ENCODE results near the gene NIPAL4. TPM values are rescaled to one million over a fixed set of nuclear protein-coding genes. Genes with fewer than 3 reads are reported as not detected.
"Not testable (repeated sequence)": the region's sequence is repeated elsewhere in the genome, so short reads cannot be mapped to it uniquely, and the experiment has no call there.

Gene NIPAL4
- 1 to 10 TPM in 3 of 10 donors, under 1 TPM in 7; 0.05 to 1.5 (median 0.34) TPM for polyA plus RNA-seq (ENCODE audit: insufficient read length in 10 of 10)
- long read RNA-seq, donor 1: 0 reads
- long read RNA-seq, donor 2: 0 reads
- long read RNA-seq, donor 3: 0 reads
- long read RNA-seq, donor 4: 0 reads
- long read RNA-seq, donor 5: 0 reads
- long read RNA-seq, donor 6: 0 reads
- long read RNA-seq, donor 7: 0 reads
- long read RNA-seq, donor 8: 0 reads
- long read RNA-seq, donor 9: 0 reads

DNA sequence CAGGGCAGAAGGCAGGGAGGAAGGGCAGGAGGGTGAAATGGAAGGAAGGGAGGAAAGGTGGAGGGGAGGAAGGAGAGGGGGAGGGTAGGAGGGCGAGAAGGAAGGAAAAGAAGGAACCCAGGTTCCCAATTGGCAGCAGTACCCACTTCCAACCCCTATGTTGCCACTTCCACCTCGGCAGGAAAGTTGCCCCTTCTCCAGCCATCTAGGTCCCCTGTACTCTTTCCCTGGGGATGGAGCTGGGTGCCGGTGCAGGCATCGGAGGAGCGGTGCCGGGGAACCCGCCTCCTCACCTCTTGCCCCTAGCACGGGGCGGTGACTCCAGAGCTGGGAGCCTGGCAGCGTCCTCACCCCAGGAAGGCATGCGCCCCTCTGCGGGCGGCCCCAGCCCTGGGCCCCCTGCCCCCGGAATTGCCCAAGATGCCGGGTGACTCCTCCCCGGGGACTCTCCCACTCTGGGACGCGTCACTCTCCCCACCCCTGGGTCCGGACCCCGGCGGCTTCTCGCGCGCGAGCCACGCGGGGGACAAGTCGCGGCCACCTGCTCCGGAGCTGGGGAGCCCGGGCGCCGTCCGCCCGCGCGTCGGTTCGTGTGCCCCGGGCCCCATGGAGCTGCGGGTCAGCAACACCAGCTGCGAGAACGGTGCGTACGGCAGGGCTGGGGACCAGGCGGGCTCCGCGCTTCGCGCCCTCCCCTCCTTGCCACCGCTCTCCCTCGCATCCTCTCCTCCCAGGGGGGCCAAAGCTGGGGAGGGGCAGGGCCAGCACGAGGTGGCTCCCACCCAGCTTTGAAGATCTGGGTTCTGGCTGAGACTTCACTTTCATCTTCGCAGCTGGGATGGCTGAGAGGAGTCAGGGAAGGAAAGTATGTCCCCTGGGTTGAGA lies at the start of gene NIPAL4:
NIPAL4 (plus strand) TSS at position 499 of the 885 bp plus-strand sequence; CDS start at position 607, 108 bp downstream.
- DNase-seq: peak in 1 of 3 donors; percentile 48

DNA sequence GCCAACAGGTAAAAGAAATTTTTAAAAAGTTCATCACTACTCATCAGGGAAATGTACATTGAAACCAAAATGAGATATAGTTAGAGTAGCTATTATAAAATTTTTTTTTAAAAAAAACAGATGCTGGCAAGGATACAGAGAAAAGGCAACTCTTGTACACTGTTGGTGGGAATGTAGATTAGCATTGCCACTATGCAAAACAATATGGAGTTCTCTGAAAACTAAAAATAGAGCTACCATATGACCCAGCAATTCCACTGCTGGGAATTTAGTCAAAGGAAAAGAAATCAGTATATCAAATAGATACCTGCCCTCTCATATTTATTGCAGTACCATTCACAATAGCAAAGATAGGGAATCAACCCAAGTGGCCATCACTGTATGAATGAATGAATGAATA lies 44.2 kb upstream of the NIPAL4 start:
- DNase-seq: no peak

DNA sequence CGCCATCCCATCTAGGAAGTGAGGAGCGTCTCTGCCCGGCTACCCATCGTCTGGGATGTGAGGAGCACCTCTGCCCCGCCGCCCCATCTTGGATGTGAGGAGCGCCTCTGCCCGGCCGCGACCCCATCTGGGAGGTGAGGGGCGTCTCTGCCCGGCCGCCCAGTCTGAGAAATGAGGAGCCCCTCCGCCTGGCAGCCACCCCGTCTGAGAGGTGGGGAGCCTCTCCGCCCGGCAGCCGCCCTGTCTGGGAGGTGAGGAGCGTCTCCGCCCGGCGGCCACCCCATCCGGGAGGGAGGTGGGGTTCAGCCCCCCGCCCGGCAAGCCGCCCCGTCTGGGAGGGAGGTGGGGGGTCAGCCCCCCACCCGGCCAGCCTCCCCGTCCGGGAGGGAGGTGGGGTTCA lies 40.5 kb upstream of the NIPAL4 start:
- DNase-seq: not testable (repeated sequence)

DNA sequence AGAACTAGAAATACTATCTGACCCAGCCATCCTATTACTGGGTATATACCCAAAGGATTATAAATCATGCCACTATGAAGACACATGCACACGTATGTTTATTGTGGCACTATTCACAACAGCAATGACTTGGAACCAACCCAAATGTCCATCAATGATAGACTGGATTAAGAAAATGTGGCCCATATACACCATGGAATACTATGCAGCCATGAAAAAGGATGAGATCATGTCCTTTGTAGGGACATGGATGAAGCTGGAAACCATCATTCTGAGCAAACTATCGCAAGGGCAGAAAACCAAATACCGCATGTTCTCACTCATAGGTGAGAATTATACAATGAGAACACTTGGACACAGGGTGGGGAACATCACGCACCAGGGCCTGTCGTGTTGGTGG lies 30.1 kb upstream of the NIPAL4 start:
- DNase-seq: not testable (repeated sequence)

DNA sequence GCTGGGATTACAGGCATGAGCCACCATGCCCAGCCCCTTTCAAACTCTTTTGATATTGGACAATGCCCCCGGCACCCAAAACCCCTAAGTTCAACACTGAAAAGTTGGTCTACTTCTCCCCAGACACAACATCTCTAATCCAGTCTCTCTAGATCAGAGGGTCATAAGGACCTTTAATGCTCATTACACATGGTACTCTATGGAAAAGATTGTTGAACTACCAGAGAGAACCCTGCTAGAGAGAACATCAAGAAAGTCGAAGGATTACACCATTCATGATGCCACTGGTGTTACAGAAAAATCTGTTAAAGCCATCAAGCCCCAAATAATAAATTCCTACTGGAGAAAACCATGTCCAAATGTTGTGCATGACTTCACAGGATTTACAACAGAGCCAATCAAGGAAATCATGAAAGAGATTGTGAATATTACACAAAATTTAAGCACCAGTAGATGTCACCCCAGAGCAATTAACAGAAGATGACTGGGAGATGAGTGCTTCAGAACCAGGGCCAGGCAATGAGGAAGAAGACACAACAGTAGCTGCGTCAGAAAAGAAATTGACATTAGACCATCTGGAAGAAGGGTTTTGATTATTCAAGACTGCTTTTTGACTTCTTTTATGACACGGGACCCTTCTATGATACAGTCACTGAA lies 28.3 kb upstream of the NIPAL4 start:
- peak; percentile 53 to 78 (median 68) for DNase-seq

DNA sequence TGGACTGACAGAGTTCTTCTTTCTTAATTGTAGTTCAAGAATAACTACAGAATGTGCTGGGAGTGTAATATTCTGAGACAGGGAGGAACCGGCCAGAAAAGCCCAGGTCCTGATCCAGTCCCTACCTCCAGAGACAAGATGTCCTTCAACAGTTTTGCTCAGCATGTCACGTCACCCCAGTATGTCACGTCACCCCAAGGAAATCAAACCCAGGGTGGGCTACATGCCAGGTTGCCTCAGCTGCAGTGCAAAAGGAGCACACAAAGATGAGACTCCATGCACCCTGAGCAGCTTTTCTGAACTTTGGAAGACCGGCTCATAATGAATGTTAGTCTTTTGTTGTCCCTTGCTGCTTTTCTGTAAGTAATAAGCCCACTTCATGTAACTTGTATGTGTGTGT lies 25.9 kb upstream of the NIPAL4 start:
- no peak for DNase-seq

DNA sequence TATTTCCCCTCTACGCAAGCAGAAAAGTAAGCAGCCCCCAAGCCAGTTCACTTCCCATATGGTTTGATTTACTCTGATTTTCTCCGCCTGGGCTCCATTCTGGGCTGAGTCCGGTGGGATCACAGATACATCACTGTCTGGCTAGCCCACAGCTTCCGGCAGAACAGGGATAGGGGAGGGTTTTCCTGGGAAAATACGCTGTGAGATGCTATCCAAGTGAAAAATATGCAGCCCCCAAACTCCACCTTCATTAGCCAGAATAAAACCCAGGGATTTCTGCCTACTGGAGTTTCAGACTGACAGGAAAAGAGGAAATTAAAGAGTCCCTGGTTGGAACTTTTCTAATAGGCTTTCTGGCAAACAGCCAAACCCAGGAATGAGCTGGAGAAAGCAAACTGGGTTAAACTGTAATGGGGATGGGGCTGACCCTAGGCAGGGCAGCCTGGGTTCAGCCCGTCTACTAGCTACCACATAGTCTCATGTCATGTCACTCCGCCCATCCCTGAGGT lies 16.9 kb upstream of the NIPAL4 start:
- DNase-seq: peak; percentile 57 to 91 (median 83)

DNA sequence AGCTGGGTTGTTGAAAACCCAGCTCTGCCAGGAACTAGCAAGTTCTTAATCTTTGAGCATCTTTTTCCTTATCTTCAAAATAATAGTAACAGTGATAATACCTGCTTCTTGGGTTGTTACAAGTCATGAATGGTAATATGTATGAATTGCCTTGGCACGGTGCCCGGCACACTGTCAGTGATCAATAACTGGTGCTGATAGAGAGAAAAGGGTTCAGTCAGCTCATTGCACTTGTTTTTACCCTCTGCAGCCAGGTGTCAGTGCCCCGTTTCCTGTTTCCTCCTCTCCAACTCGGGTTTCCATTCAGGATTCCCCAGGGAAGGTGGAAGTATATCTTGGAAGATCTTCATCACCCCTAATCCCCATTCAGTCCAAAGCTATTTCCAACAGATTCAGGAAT lies 15.8 kb upstream of the NIPAL4 start:
- DNase-seq: no peak

DNA sequence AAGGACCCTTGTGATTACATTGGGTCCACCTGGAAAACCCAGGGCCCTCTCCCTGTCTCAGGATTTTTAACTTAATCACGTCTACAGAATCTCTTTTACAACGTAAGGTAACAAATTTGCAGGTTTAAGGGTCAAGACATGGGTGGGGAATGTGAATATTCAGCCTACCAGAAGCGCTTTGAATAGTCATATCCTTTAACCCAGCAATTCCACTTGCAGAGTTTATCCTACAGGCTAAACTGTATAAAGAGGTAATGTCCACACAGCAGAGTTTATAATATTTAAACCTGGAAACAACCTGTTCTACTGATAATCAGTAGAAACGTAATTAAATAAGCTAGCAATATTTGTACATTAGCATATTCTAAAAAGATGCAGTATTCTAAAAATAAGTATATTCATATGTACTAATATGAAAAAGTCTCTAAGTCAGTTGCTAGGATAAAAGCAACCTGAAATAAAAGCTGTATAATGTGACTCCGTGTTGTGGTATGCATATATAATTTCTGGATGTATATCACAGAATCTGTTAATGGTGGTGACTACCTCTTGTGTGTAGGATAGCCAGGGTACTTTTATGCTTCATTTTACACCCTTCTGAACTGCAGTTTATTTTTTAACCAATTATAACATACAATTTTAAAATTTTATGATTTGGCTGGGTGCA lies 14.1 kb upstream of the NIPAL4 start:
- no peak for DNase-seq

DNA sequence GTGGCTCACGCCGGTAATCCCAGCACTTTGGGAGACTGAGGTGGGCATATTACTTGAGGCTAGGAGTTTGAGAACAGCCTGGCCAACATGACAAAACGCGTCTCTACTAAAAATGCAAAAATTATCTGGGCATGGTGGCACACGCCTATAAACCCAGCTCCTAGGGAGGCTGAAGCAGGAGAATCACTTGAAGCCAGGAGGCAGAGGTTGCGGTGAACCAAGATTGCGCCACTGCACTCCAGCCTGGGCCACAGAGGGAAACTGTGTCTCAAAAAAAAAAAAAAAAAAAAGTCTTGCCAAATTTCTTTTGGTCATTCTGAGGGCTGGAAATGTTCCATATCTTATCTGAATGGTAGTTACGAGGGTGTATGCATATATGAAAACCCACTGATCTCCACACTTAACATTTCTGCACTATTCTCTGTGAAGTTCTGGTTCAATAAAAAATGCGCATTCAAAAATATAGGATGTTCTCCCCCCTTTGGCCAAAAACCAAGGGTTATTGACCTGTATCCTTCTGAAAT lies 13.5 kb upstream of the NIPAL4 start:
- no peak for DNase-seq

DNA sequence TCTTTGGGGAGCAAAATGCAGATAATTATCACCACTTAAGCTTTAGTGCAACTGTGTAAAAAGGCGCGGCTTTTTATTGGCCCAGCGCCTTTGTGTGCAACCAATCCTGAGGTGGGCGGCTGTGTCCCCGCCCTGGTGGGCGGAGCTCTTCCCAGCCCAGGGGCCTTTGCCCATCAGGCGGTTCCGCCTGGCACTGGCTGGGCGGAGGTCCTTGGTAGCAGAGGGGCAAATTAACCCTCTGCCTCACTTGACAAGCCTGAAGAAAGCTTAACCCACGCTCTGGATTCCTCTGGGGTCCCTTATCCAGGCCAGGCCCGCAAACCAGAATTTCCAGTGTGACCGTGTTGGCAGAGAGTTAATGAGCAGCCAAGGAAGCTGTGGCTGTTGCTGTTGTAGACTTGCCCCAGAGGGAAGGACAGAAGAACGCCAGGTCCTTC lies 12.8 kb upstream of the NIPAL4 start:
- DNase-seq: no peak

DNA sequence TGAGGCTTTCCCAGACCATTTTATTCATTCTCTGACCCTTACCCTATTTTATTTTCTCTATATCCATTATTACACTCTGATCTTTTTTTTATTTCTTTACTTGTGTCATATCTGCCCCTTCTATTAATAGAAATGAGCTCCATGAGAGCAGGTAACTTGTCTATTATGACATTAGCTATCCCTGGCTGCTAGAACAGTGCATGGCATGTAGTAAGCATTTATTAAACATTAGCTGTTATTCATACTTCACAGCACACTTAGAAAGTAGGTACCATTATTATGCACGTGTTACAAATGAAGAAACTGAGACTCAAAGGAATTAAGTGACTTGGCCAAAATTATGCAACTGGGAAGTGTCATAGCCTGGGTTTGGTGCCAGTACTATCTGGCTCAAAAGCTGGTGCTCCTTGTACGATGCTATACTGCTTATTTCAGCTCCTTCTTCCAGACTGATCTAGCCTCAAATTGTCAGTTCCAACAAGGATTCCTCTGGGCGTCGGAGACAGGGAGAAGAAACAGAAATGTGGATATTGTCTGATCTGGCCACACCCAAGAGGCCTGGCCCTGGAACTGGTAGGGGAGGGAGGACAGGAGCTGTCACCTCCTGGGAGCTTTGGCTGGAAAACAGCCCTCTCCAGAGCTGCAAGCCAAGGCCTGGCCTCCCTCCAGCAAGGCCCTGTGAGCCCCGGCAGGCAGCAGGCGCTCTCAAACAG lies 10.8 kb upstream of the NIPAL4 start:
- peak in 2 of 3 donors; percentile 25 to 46 for DNase-seq

DNA sequence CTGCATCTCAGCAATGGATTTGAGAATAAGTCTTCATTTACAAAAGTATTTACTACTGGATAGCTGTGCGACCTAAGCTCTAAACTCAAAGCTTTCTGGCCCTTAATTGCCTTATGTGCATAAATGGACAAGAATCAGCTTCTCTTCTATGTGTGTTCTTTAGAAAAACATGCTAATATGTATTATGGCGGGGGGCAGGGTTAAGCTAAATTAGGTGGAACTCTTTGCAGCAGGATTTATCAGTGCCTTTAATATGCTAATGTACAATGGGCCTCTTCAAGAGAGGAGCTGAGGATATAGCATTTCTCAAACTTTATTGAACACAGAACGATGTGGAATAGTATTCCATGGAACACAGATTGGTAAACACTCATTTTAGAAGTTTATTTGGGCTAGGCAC lies 10.0 kb upstream of the NIPAL4 start:
- no peak for DNase-seq

DNA sequence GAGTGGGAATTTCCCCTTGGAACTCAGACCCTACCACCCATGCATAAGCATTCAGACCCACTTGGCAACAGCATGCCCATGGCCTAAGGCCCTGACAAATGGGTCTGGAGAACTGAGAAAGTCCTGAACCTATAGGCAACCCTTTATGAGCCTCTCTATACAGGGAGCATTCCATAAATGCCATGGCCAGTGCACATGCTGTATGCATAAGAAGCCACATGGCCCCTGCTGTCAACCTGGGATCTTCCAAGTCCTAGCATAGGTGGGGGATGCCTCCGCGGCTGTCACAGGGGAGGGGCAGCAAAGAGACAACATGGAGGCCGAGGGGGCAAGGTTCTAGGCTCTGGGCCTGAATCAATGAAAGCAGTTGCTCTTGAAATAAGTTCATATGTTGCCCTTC lies 8.2 kb upstream of the NIPAL4 start:
- DNase-seq: no peak

DNA sequence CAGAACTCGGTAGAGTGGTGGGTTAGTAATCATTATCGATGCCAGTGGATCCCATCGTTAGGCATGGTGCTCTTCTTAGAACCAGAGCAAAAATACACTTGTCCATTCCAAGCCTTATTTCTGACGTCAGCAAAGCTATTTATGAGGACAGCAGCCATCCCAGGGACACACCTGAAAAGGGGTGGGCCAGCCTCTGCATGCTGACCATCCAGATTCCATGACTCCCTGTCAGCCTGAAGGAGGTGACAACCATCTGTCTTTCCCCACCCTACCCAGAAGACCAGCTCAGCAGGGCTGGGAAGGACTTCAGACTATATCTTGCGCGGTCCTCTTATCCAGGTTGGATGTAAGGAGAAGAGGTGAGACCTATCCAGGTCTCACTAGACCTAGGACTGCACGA lies 5.7 kb upstream of the NIPAL4 start:
- DNase-seq: no peak

DNA sequence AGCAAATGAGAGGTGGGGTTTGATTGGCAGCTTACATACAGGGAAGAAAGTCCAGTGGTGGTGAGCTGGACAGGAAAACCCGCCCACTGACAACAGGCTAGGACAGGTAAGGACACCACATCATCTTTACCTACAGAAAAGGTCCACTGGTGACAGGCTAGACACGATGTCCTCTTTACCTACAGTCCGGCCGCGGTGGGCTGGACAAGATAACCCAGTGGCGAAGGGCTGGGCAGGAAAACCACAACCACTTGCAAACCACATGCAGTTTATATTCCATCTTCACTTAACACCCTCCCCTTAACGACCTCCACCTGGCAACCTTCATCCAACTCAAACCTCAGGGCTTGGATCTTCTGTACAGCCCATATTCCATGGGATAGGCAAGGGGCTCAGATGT lies 5.0 kb upstream of the NIPAL4 start:
- DNase-seq: no peak

DNA sequence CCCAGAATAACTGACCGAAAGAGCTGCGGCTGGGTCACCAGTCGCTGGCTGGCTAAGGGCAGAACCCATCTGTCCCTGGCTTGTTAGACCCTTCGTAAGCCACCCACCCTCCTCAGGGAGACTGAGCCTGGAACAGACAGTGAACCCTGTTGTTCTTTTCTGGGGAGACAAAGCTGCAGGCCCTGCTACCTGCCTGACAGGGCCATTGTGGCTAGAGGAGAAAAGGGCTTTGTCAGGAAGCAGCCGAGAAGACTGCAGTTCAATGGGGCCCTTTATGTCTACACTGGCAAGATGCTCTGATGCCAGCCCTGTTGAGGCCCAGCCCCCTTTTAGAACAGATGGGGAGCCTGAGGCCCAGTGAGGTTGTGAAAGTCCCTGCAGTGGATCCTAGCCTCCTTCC lies 3.7 kb upstream of the NIPAL4 start:
- no peak for DNase-seq

DNA sequence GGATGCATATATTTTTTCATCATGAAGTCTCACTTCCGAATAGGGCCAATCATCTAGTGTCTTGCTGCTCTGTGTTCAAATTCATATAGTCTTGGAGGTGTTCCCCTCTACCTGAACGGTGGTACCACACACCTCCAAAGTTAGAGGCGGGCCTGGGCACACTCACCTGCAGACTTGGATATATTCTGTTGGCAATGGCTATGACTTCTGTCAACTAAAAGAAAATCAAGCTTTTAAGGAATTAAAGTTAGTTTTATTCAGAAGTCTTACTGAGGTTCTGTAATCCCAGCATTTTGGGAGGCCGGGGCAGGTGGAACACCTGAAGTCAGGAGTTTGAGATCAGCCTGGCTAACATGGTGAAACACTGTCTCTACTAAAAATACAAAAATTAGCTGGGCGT lies 2.6 kb upstream of the NIPAL4 start:
- DNase-seq: no peak

DNA sequence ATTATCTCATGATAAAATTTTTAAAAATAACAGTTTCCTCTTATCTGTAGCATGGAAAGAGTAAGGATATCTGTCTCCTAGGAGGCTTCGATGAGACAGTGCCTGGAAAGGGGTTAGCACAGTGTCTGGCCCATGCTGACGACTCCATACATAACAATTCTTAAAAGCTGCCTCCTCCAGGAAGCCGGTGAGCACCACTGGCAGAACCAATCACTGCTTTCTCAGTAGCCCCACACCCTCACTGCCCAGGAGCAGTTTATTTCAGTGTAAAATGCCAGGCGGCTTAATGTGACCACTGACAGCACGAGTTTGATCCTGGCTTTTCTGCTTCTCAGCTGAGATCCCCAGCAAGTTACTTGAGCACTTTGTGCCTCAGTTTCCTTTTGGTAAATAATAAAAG lies 1.2 kb upstream of the NIPAL4 start:
- no peak for DNase-seq

DNA sequence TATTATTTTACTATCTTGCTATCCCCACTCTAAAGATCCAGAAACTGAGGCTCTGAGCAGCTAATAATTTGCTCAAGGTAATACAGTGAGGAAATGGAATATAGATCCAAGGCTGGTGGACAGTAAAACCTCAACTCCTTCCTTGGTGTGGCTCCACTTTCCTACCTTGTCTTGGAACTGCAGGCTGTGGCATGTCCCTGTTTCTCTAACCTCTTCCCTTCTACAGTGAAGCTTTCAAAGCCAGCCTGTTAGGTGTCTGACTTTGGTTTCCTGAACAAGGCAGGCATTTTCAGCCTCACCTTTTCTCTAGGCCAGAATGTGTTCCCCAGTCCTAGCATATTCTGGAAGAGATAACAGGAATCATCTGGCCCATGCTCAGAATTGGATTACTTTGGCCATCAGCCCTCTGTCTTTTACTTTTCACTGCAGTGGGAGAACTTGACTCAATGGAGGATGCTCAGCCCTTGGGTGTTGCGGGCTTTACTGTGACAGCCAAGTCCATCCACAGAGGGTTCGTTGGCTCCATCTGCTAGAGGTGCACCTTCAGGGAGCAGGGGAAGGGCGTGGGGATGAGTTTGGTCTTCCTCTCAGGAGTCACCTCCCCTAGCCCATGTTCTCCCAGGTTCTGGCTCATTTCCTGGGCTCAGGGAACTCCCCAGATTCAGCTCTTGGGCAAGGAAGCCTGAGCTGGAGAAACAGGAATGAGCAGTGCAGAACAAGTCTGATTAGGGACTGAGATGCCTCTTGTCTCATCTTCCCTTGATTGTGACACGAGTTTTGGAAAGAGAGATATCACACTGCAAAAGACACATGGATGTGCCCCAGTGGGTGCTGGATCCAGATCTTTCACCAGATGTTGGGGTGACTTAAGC lies 1.1 kb downstream of the NIPAL4 start:
- no peak for DNase-seq

All from muscle of back (tissue), 13 donors.